RWPE2 (cell line): ENCODE data around the gene TLR3.
A peak's percentile ranks its signal among the peaks of the same experiment; 100 is the strongest.

Source experiments
- ATAC-seq: fragments of 200-7000 bp; cut with Tn5 transposase; 3 replicates; pipeline ENCODE4 v1.9.1; 2021; ENCODE audit warnings: low read depth
- DNase-seq: peaks from one replicate; pipeline ENCODE4 v3.0.0-alpha.2; 2020; ENCODE audit warnings: low spot score
- H3K27ac ChIP-seq: fragments of 450-650 bp; 2 replicates; pipeline ENCODE4 v1.5.1; 2017; ENCODE audit warnings: mild to moderate bottlenecking; ENCODE audit not compliant: poor library complexity, severe bottlenecking
- H3K27me3 ChIP-seq: fragments of 250-450 bp; sonication (Bioruptor Pico); 2 replicates; pipeline ENCODE4 v1.5.1; 2021; ENCODE audit warnings: mild to moderate bottlenecking, moderate library complexity; ENCODE audit not compliant: insufficient read depth, poor library complexity, severe bottlenecking
- H3K36me3 ChIP-seq: fragments of 250-450 bp; sonication (Bioruptor Pico); 2 replicates; pipeline ENCODE4 v1.5.1; 2020; ENCODE audit warnings: low read depth, mild to moderate bottlenecking, moderate library complexity
- H3K4me1 ChIP-seq: fragments of 250-450 bp; sonication (Bioruptor Pico); 2 replicates; pipeline ENCODE4 v1.5.1; 2021; ENCODE audit warnings: mild to moderate bottlenecking, moderate library complexity; ENCODE audit not compliant: insufficient read depth, poor library complexity, severe bottlenecking
- H3K4me3 ChIP-seq: fragments of 250-450 bp; sonication (Bioruptor Pico); 2 replicates; pipeline ENCODE4 v1.5.1; 2021; ENCODE audit warnings: mild to moderate bottlenecking, moderate library complexity; ENCODE audit not compliant: severe bottlenecking
- H3K9me3 ChIP-seq: fragments of 250-450 bp; sonication (Bioruptor Pico); 2 replicates; pipeline ENCODE4 v1.5.1; 2021; ENCODE audit warnings: mild to moderate bottlenecking, moderate library complexity; ENCODE audit not compliant: severe bottlenecking
- TF ChIP-seq, protein P1 (sequence below): fragments of 450-650 bp; IDR thresholded peaks from one replicate; pipeline ENCODE4 v1.5.1; 2017; ENCODE audit warnings: mild to moderate bottlenecking, moderate library complexity; ENCODE audit not compliant: poor library complexity, severe bottlenecking

TLR3 gene

GRCh38 chr4:186118582-186118981 is 49.6 kb downstream of the TLR3 start:
- Histone ChIP-seq H3K4me1 (no peaks in the 10 kb centered on the region), H3K4me3 (no peak overlapping the region), H3K36me3 (no peaks in the 10 kb centered on the region), H3K27ac (no peak overlapping the region), H3K27me3 (no peaks in the 10 kb centered on the region), H3K9me3 (no peaks in the 10 kb centered on the region)
- ATAC-seq (no peak), DNase-seq (no peak)
- TF ChIP-seq, protein P1, sequence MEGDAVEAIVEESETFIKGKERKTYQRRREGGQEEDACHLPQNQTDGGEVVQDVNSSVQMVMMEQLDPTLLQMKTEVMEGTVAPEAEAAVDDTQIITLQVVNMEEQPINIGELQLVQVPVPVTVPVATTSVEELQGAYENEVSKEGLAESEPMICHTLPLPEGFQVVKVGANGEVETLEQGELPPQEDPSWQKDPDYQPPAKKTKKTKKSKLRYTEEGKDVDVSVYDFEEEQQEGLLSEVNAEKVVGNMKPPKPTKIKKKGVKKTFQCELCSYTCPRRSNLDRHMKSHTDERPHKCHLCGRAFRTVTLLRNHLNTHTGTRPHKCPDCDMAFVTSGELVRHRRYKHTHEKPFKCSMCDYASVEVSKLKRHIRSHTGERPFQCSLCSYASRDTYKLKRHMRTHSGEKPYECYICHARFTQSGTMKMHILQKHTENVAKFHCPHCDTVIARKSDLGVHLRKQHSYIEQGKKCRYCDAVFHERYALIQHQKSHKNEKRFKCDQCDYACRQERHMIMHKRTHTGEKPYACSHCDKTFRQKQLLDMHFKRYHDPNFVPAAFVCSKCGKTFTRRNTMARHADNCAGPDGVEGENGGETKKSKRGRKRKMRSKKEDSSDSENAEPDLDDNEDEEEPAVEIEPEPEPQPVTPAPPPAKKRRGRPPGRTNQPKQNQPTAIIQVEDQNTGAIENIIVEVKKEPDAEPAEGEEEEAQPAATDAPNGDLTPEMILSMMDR, result no peak

DNA sequence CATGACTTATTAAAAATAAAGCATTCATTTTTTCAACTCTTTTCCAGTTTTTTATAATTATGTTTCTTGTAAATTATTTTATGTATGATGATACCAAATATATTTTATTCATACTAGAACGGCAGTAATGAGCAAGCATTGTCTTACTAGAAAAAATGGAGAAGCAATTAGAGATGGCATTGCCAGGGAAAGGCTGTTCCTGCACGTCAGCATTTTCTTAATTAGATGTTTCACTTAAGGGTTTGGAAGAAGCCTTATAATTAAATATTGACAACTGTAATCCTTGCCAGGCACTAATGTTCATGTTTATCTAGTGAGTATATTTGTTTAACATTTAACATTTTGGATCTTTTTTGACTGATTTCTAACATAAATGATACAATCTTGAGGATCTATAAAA is 52.1 kb downstream of the TLR3 start:
- TF ChIP-seq, protein P1, result no peak
- Histone ChIP-seq H3K4me1 (no peaks in the 10 kb centered on the region), H3K4me3 (no peak overlapping the region), H3K36me3 (no peaks in the 10 kb centered on the region), H3K9me3 (no peaks in the 10 kb centered on the region), H3K27ac (no peak overlapping the region), H3K27me3 (no peaks in the 10 kb centered on the region)
- no peak for DNase-seq
- no peak for ATAC-seq

- H3K4me3 ChIP-seq, result no peak overlapping the region
- TF ChIP-seq, protein P1, result no peak
- no peaks in the 10 kb centered on the region for H3K27me3 ChIP-seq
- no peak overlapping the region for H3K27ac ChIP-seq
- no peaks in the 10 kb centered on the region for H3K4me1 ChIP-seq
- no peak for DNase-seq
- no peaks in the 10 kb centered on the region for H3K9me3 ChIP-seq
- ATAC-seq, result no peak
- H3K36me3 ChIP-seq, result no peaks in the 10 kb centered on the region
These were observed 59.9 kb downstream of the TLR3 start for GRCh38 chr4:186128842-186129241.

- Histone ChIP-seq H3K4me3 (no peak overlapping the region), H3K4me1 (no peaks in the 10 kb centered on the region), H3K27me3 (no peaks in the 10 kb centered on the region), H3K27ac (no peak overlapping the region), H3K9me3 (no peaks in the 10 kb centered on the region), H3K36me3 (no peaks in the 10 kb centered on the region)
- DNase-seq (no peak), ATAC-seq (no peak)
- TF ChIP-seq, protein P1, result no peak
These were observed 63.0 kb downstream of the TLR3 start for GRCh38 chr4:186131935-186132334.

DNA sequence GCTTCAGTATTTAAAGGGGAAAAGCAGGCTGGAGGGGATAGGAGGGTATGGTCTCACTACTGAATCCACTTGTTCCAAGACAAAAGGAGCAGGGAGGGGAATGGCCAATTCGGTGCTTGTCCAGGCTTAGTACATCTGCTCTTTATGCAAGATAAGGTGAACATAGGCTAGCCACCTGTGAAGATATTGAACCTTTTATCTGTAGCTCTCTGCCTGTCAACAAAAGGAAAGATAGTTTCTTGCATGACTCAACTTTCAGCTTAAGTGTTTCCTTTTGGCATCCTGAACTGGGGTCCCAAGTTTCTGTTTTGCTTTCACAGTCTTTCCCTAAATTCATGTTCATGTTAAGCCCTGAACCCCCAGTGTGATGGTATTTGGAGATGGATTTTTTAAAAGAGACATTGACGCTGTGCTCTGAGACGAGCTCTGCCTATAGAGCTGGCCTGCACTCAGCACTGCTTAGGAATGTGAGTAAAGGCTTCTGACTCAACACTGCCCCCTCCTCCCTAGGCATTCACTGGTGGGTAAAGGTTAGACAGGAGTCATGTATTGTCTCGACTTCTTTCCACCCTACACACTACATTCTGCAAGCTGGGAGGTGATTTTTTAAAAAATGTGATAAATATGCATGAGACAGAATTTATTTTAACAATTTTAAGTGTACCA is 63.8 kb downstream of the TLR3 start:
- ATAC-seq (peak; percentile 99), DNase-seq (no peak)
- no peak overlapping the region for H3K27ac ChIP-seq
- H3K9me3 ChIP-seq, result no peaks in the 10 kb centered on the region
- H3K27me3 ChIP-seq, result no peaks in the 10 kb centered on the region
- H3K36me3 ChIP-seq, result no peaks in the 10 kb centered on the region
- TF ChIP-seq, protein P1, result peak; percentile 24
- H3K4me3 ChIP-seq, result no peak overlapping the region
- H3K4me1 ChIP-seq, result no peaks in the 10 kb centered on the region
